Peyer's patch (tissue), 4 donors: Measurements from ENCODE around the gene CERKL.

Source experiments
- POLR2A ChIP-seq, 2 donors: fragments of 450-650 bp; IDR thresholded peaks; one replicate each; pipeline ENCODE4 v1.5.1; 2017; ENCODE audit warnings: antibody characterized with exemption in 2 of 2, mild to moderate bottlenecking in 2 of 2, moderate library complexity in 2 of 2
- TF ChIP-seq, protein P1 (sequence below), 6 experiments: fragments of 450-650 bp in 4 of 6; fragments of 200-600 bp in 2 of 6; sonication (generic) in 1 of 6; IDR thresholded peaks; one replicate each; pipeline ENCODE4 v1.5.1; 2017 to 2019; ENCODE audit warnings: antibody characterized with exemption in 6 of 6, mild to moderate bottlenecking in 3 of 6, moderate library complexity in 1 of 6

DNA sequence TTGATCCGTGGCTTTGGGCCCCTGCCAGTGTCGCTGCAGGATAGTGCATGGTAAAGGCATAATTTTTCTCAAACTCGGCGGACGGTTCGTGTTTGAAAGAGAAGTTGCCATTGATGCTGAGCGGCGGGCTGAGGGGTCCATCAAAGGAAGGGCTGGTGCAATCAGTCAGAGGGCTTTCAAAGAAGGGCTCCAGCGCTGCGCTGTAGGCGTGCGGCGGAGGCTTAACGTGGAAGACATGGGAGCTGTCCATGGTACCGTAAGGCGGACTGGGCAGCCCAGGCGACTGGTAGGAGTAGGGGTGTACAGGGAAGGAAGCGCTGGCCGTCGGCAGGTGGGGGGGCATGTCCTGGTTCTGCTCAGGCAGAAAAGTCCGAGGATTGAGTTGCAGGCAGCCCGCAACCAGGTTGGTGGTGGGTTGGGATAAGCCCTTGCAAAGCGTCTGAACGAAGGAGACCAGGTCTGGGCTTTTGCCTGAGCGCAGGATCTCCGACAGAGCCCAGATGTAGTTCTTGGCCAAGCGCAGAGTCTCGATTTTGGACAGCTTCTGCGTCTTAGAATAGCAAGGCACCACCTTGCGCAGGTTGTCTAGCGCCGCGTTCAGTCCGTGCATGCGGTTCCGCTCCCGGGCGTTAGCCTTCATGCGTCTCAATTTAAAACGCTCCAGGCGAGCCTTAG lies 21.1 kb upstream of the CERKL start:
- TF ChIP-seq, protein P1, sequence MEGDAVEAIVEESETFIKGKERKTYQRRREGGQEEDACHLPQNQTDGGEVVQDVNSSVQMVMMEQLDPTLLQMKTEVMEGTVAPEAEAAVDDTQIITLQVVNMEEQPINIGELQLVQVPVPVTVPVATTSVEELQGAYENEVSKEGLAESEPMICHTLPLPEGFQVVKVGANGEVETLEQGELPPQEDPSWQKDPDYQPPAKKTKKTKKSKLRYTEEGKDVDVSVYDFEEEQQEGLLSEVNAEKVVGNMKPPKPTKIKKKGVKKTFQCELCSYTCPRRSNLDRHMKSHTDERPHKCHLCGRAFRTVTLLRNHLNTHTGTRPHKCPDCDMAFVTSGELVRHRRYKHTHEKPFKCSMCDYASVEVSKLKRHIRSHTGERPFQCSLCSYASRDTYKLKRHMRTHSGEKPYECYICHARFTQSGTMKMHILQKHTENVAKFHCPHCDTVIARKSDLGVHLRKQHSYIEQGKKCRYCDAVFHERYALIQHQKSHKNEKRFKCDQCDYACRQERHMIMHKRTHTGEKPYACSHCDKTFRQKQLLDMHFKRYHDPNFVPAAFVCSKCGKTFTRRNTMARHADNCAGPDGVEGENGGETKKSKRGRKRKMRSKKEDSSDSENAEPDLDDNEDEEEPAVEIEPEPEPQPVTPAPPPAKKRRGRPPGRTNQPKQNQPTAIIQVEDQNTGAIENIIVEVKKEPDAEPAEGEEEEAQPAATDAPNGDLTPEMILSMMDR (IDR thresholded peaks at IDR 0.05), result no peak
- no peak for TF ChIP-seq POLR2A (IDR thresholded peaks at IDR 0.05)
